Ishikawa (cell line): Measurements from ENCODE around the gene BIRC3.

Experiments used
- CEBPB ChIP-seq: IDR thresholded peaks from 2 replicates; pipeline ENCODE4 v1.6.1; 2012
- CREB1 ChIP-seq: IDR thresholded peaks from 2 replicates; pipeline ENCODE4 v1.6.1; 2012; ENCODE audit warnings: low read depth
- EGR1 ChIP-seq: IDR thresholded peaks from 2 replicates; pipeline ENCODE4 v1.6.1; 2012
- EP300 ChIP-seq: IDR thresholded peaks from 2 replicates; pipeline ENCODE4 v1.6.1; 2012; ENCODE audit warnings: borderline replicate concordance
- FOXM1 ChIP-seq: IDR thresholded peaks from 2 replicates; pipeline ENCODE4 v1.6.1; 2012; ENCODE audit warnings: low read depth, borderline replicate concordance
- NFIC ChIP-seq: IDR thresholded peaks from 2 replicates; pipeline ENCODE4 v1.6.1; 2012
- RAD21 ChIP-seq: IDR thresholded peaks from 2 replicates; pipeline ENCODE4 v1.6.1; 2012; ENCODE audit warnings: low read depth
- TAF1 ChIP-seq: IDR thresholded peaks from 2 replicates; pipeline ENCODE4 v1.6.1; 2012; ENCODE audit warnings: low read depth, mild to moderate bottlenecking
- TCF12 ChIP-seq: IDR thresholded peaks from 2 replicates; pipeline ENCODE4 v1.6.1; 2012; ENCODE audit warnings: low read depth
- TEAD4 ChIP-seq: IDR thresholded peaks from 2 replicates; pipeline ENCODE4 v1.6.1; 2012
- YY1 ChIP-seq: IDR thresholded peaks from 2 replicates; pipeline ENCODE4 v1.6.1; 2012; ENCODE audit warnings: low read depth
- ZBTB7A ChIP-seq: IDR thresholded peaks from 2 replicates; pipeline ENCODE4 v1.6.1; 2012; ENCODE audit warnings: low read depth
- TF ChIP-seq, protein P1 (sequence below): IDR thresholded peaks from 2 replicates; pipeline ENCODE4 v1.6.1; 2012
- TF ChIP-seq, protein P2 (sequence below): IDR thresholded peaks from 2 replicates; pipeline ENCODE4 v1.6.1; 2012; ENCODE audit warnings: low read depth, mild to moderate bottlenecking
- TF ChIP-seq, protein P3 (sequence below): IDR thresholded peaks from 2 replicates; pipeline ENCODE4 v1.6.1; 2012

Gene BIRC3

DNA sequence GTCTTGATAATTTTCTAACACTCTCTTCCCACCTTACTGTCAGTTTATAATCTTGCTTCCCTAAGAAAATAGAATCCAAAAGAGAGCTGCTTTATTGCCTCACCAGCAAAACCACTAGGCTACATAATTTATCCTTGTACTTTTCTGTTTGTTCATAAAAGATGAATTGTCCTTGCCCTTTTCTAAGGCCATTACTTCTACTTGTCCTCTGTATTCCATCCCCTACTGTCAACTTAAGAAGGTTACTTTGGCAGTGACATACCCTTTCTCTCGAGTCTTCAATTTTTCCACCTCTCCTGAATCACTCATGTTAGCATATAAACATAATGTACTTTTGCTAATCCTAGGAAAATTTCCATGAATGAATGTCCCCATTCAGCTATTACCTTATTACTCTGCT lies 47.7 kb downstream of the BIRC3 start:
- TF ChIP-seq EGR1, result no peak

DNA sequence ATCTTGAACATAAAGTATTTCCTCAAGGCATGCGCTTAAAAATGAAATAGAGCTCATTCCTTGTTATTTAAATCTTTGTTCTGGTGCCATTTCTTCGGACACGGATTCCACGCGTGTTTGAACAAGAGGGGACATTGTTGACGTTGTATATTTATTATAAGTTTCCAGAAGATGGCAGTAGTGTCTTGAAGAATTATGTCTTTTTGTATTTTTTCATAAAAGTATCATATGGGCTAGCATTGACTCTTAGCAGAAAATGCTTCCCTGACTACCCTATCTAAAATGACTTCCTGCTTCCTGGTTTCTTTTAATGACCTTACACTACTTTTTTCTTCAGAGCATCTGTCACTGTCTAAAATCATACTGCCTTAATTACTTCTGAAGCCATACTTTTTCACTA lies 50.1 kb downstream of the BIRC3 start:
- TF ChIP-seq RAD21 (peak; percentile 20; the same call in 1 of the 2 replicates), CEBPB (no peak), NFIC (no peak), TEAD4 (no peak), CREB1 (no peak)
- TF ChIP-seq, protein P1, sequence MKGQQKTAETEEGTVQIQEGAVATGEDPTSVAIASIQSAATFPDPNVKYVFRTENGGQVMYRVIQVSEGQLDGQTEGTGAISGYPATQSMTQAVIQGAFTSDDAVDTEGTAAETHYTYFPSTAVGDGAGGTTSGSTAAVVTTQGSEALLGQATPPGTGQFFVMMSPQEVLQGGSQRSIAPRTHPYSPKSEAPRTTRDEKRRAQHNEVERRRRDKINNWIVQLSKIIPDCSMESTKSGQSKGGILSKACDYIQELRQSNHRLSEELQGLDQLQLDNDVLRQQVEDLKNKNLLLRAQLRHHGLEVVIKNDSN, result no peak
- TF ChIP-seq, protein P2, sequence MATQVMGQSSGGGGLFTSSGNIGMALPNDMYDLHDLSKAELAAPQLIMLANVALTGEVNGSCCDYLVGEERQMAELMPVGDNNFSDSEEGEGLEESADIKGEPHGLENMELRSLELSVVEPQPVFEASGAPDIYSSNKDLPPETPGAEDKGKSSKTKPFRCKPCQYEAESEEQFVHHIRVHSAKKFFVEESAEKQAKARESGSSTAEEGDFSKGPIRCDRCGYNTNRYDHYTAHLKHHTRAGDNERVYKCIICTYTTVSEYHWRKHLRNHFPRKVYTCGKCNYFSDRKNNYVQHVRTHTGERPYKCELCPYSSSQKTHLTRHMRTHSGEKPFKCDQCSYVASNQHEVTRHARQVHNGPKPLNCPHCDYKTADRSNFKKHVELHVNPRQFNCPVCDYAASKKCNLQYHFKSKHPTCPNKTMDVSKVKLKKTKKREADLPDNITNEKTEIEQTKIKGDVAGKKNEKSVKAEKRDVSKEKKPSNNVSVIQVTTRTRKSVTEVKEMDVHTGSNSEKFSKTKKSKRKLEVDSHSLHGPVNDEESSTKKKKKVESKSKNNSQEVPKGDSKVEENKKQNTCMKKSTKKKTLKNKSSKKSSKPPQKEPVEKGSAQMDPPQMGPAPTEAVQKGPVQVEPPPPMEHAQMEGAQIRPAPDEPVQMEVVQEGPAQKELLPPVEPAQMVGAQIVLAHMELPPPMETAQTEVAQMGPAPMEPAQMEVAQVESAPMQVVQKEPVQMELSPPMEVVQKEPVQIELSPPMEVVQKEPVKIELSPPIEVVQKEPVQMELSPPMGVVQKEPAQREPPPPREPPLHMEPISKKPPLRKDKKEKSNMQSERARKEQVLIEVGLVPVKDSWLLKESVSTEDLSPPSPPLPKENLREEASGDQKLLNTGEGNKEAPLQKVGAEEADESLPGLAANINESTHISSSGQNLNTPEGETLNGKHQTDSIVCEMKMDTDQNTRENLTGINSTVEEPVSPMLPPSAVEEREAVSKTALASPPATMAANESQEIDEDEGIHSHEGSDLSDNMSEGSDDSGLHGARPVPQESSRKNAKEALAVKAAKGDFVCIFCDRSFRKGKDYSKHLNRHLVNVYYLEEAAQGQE, result no peak

DNA sequence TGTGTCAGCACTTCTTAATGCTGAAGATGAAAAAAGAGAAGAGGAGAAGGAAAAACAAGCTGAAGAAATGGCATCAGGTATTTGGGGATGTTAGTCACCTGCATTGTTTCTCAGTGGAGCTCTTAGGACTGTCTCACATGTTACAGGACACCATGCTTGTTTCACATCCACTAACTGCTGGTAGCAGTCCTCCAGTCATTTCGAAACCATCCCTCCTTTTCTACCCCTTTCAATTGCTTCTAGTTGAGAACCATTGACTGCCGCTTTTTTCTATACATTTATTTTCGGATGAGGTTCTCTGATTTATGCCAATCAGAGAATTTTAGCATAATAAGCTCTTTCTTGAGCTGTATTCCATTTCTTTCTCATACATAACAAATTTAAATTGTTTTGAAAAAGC lies 51.2 kb downstream of the BIRC3 start:
- TF ChIP-seq ZBTB7A, result no peak
- TF ChIP-seq, protein P2, result no peak
- TF ChIP-seq, protein P3, sequence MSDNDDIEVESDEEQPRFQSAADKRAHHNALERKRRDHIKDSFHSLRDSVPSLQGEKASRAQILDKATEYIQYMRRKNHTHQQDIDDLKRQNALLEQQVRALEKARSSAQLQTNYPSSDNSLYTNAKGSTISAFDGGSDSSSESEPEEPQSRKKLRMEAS, result no peak
- no peak for TF ChIP-seq EP300
- no peak for TF ChIP-seq TAF1
- TF ChIP-seq YY1, result no peak
- TF ChIP-seq FOXM1, result no peak
- no peak for TF ChIP-seq EGR1

DNA sequence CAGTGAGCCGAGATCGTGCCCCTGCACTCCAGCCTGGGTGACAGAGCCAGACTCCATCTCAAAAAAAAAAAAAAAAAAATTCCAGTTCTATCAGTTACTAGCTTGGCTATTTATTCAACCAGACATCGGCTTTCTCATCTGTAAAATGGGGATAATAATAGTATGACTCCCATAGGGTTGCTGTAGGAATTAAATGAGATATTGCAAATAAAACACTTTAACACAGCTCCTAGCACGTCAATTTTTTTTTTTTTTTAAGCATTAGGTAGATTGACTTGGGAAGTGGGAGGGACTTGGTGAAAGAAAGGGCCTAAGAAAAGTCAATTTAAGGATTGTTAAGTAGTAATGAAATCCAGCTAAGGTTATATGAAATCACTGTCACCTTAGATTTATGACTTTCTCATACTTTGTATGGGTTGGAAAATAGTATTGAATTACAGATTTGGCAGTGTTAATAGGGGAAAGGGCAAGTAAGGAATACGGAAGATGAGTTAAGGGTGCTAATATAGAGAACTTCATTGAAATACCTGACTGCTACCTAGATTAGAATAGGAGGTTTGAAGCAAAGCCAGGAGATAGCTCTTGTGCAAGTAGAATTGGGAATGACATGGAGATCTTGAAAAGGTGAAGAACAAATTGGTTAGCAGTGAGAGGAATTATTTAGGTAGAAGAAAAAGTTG lies 58.6 kb downstream of the BIRC3 start:
- TF ChIP-seq NFIC, result peak; percentile 14; the same call in 1 of the 2 replicates
- no peak for TF ChIP-seq CREB1

DNA sequence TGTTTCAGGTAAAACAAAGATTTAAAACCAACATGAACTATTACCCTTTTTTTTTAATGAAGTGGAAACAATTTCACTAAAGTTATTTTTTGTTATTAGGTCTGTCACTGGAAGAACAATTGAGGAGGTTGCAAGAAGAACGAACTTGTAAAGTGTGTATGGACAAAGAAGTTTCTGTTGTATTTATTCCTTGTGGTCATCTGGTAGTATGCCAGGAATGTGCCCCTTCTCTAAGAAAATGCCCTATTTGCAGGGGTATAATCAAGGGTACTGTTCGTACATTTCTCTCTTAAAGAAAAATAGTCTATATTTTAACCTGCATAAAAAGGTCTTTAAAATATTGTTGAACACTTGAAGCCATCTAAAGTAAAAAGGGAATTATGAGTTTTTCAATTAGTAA lies 60.6 kb downstream of the BIRC3 start:
- TF ChIP-seq TAF1 (no peak), ZBTB7A (no peak), CEBPB (no peak), CREB1 (no peak), EP300 (no peak), FOXM1 (no peak), TCF12 (no peak), RAD21 (no peak), NFIC (no peak)
- TF ChIP-seq, protein P1, result no peak
- TF ChIP-seq, protein P3, result no peak
- TF ChIP-seq, protein P2, result no peak

DNA sequence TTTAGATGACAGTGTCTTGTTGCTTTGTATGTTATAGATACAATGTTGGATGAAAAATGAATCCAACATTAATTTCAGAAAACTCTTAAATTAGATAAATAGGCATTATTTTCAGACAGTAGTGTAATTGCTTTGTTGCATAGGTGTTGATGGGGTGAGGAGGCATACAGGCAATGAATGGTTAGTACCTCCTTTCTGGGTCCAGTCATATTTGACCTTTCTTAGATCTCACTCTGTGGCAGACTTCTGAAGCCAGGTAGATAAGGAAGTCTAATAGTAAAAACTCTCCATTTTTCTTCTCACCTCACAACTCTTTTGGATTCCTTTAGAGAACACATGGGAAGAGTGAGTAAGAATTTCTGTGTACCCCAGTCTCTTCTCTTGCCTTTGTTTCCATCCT lies 61.5 kb downstream of the BIRC3 start:
- TF ChIP-seq, protein P3, result no peak
